Endothelial cell of umbilical vein (primary cell): Measurements from ENCODE around the gene ARMC3. TPM values are rescaled to one million over a fixed set of nuclear protein-coding genes. Genes with fewer than 3 reads are reported as not detected.

ENCODE experiments used
- BruUV-seq: library from RNA; stranded (reverse); fragments of 400-500 nt; replicated peaks from 2 replicates; lab custom pipeline; 2021; lab: Mats Ljungman, UMichigan
- CTCF ChIA-PET: fragments of 300-600, 350-600 bp; sonication (Branson Sonifier 250); formaldehyde crosslinking; loops from one replicate; lab custom pipeline; 2021; ENCODE audit warnings: antibody characterized with exemption, inconsistent platforms; lab: Charles Lee
- POLR2A ChIA-PET: fragments of 300-600, 350-600 bp; sonication (Branson Sonifier 250); formaldehyde crosslinking; loops from one replicate; lab custom pipeline; 2021; ENCODE audit warnings: antibody characterized with exemption, inconsistent platforms; lab: Charles Lee
- DNase-seq: peaks from one replicate; pipeline ENCODE4 v3.0.0-alpha.2; 2011; ENCODE audit warnings: low read depth, low spot score
- FAIRE-seq: peaks from 2 replicates; lab custom pipeline; 2011; peaks lifted over from hg19 to GRCh38; lab: Jason Lieb, UNC
- H2AFZ ChIP-seq: 2 replicates; pipeline ENCODE4 v1.6.0; 2012; ENCODE audit warnings: low read depth, low read length, control low read depth, inconsistent platforms
- H3K27ac ChIP-seq: 2 replicates; pipeline ENCODE4 v1.5.1; 2011; ENCODE audit warnings: low read depth, mild to moderate bottlenecking, control low read depth, low read length, moderate library complexity; ENCODE audit not compliant: insufficient read depth
- H3K27me3 ChIP-seq, 2 experiments: 2 replicates each; pipeline versions ENCODE4 v1.6.0 to v1.6.1; 2011; ENCODE audit warnings: low read length in 2 of 2, mixed read lengths in 1 of 2; ENCODE audit not compliant: control insufficient read depth in 2 of 2, insufficient read depth in 2 of 2
- H3K36me3 ChIP-seq, 2 experiments: 2 replicates in 1 of 2; 3 replicates in 1 of 2; pipeline ENCODE4 v1.5.1; 2011; ENCODE audit warnings: low read length in 2 of 2, mild to moderate bottlenecking in 1 of 2, moderate library complexity in 1 of 2; ENCODE audit not compliant: control insufficient read depth in 2 of 2, insufficient read depth in 2 of 2; ENCODE audit errors: extremely low read depth in 1 of 2
- H3K4me1 ChIP-seq: 3 replicates; pipeline ENCODE4 v1.5.1; 2011; ENCODE audit warnings: mild to moderate bottlenecking, low read length; ENCODE audit not compliant: control insufficient read depth, insufficient read depth; ENCODE audit errors: extremely low read depth
- H3K4me2 ChIP-seq: 2 replicates; pipeline ENCODE4 v1.6.1; 2011; ENCODE audit warnings: low read length, control low read depth, mixed read lengths; ENCODE audit not compliant: insufficient read depth
- H3K4me3 ChIP-seq, 3 experiments: fragments of 200-600 bp in 1 of 3; sonication (generic), shearing (Covaris generic) in 1 of 3; replicated peaks in 1 of 3; 2 replicates each; pipeline ENCODE4 v1.5.1; 2011 to 2016; ENCODE audit warnings: control low read depth in 3 of 3, low read length in 3 of 3, mild to moderate bottlenecking in 2 of 3, inconsistent platforms in 1 of 3, low read depth in 1 of 3, moderate library complexity in 1 of 3; ENCODE audit not compliant: insufficient read depth in 1 of 3
- H3K79me2 ChIP-seq: 2 replicates; pipeline ENCODE4 v1.6.0; 2012; ENCODE audit warnings: low read length, inconsistent platforms; ENCODE audit not compliant: control insufficient read depth, insufficient read depth
- H3K9ac ChIP-seq: replicated peaks from 2 replicates; pipeline ENCODE3; 2011; ENCODE audit warnings: low read length, control low read depth; ENCODE audit not compliant: insufficient read depth; ENCODE audit errors: extremely low read depth
- H3K9me1 ChIP-seq: replicated peaks from 3 replicates; pipeline ENCODE4 v1.6.0; 2011; ENCODE audit warnings: mild to moderate bottlenecking, low read length; ENCODE audit not compliant: control insufficient read depth, insufficient read depth; ENCODE audit errors: extremely low read depth
- H3K9me3 ChIP-seq: replicated peaks from 2 replicates; pipeline ENCODE4 v1.5.1; 2012; ENCODE audit warnings: low read length, inconsistent platforms; ENCODE audit not compliant: control insufficient read depth, insufficient read depth
- H4K20me1 ChIP-seq: replicated peaks from 2 replicates; pipeline ENCODE3; 2011; ENCODE audit warnings: mild to moderate bottlenecking, low read length; ENCODE audit not compliant: control insufficient read depth, insufficient read depth; ENCODE audit errors: extremely low read depth
- EZH2 ChIP-seq: IDR thresholded peaks from 2 replicates; pipeline ENCODE4 v1.6.1; 2012; ENCODE audit warnings: borderline replicate concordance, low read depth, mild to moderate bottlenecking, moderate library complexity, low read length, inconsistent platforms; ENCODE audit not compliant: severe bottlenecking
- FOS ChIP-seq: IDR thresholded peaks from 2 replicates; pipeline ENCODE4 v1.6.1; 2011; ENCODE audit warnings: mild to moderate bottlenecking, low read length, moderate library complexity, borderline replicate concordance; ENCODE audit not compliant: insufficient read depth
- GATA2 ChIP-seq: IDR thresholded peaks from 2 replicates; pipeline ENCODE4 v1.7.0; 2011; ENCODE audit warnings: low read depth, mild to moderate bottlenecking, moderate library complexity, mixed read lengths, low read length; ENCODE audit not compliant: insufficient read length, insufficient read depth
- JUN ChIP-seq: IDR thresholded peaks from 2 replicates; pipeline ENCODE4 v1.6.1; 2011; ENCODE audit warnings: borderline replicate concordance, low read depth; ENCODE audit not compliant: insufficient read length, insufficient read depth
- MYC ChIP-seq: IDR thresholded peaks from one replicate; pipeline ENCODE4 v1.6.1; 2011; ENCODE audit warnings: mild to moderate bottlenecking, low read depth, low read length
- POLR2A ChIP-seq: IDR thresholded peaks from 2 replicates; pipeline ENCODE4 v1.6.1; 2012; ENCODE audit warnings: low read depth, mild to moderate bottlenecking, control low read depth, low read length
- POLR2AphosphoS5 ChIP-seq: IDR thresholded peaks from 2 replicates; pipeline ENCODE4 v1.6.1; 2012; ENCODE audit warnings: low read depth, mild to moderate bottlenecking, control low read depth, low read length, moderate library complexity; ENCODE audit not compliant: insufficient read depth
- dilution Hi-C: fragments of 300-500 bp; cut with MboI; formaldehyde crosslinking; loops from one replicate; pipeline ENCODE4 v1.15.0; 2019; ENCODE audit warnings: low sequenced_read_pairs; ENCODE audit not compliant: extremely low pct_ligation_motif_present
- intact Hi-C: fragments of 100-400 bp; cut with micrococcal nuclease; formaldehyde crosslinking; loops from one replicate; pipeline ENCODE4 v1.10.0; 2022
- polyA plus RNA-seq, 4 experiments: library from polyadenylated mRNA; depleted of rRNA in 3 of 4; stranded (reverse) in 3 of 4; unstranded in 1 of 4; fragments of >200 nt; gene quantifications; 2 replicates each; pipeline versions ENCODE4 v1.2.1 to v1.2.3, GENCODE V29; 2011 to 2012; ENCODE audit warnings: missing spikeins in 1 of 4
- total RNA-seq: library from RNA; stranded (reverse); gene quantifications from 2 replicates; pipeline ENCODE4 v1.2.3, GENCODE V29; 2021
- TF ChIP-seq, protein P1 (sequence below), 2 donors: IDR thresholded peaks; 1 replicate in 1 of 2; 2 replicates in 1 of 2; pipeline ENCODE4 v1.5.1; 2011; ENCODE audit warnings: low read length in 2 of 2, mild to moderate bottlenecking in 2 of 2, moderate library complexity in 2 of 2, control low read depth in 1 of 2, inconsistent platforms in 1 of 2, low read depth in 1 of 2; ENCODE audit not compliant: insufficient read depth in 1 of 2; ENCODE audit errors: extremely low read depth in 1 of 2
- TF ChIP-seq, protein P2 (sequence below): IDR thresholded peaks from 2 replicates; pipeline ENCODE4 v1.6.1; 2011; ENCODE audit not compliant: insufficient read depth, insufficient read length

The ARMC3 gene
- total and polyA plus RNA-seq, 2 donors (not counting 3 experiments of a cell fraction or from before 2014, with no cell fraction given): not detected

DNA sequence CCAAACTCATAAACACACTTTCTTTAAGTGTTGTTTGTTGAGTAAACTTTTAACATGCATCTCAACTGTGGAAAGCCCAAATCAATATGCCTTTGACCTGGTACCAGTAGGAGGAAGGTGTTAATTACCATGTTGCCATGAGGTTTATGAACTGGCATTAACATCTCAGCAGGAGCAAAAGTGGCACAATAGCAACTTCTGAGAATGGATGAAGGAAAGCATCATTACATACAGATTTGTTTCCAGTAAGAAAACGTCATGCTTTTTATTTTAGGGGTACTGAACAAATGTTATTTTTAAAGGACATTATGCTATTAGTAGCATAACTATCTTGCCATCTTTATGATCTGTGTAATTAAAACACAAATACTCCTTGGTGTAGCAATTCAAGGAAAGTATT lies 51.1 kb downstream of the ARMC3 start:
- peaks cover 8 to 35% of the 10 kb centered on the region in 2 experiments for H3K27me3 ChIP-seq
- DNase-seq: no peak
- TF ChIP-seq GATA2 (no peak), POLR2A (no peak), FOS (no peak), MYC (no peak), JUN (no peak), EZH2 (no peak), POLR2AphosphoS5 (no peak)
- TF ChIP-seq, protein P1, sequence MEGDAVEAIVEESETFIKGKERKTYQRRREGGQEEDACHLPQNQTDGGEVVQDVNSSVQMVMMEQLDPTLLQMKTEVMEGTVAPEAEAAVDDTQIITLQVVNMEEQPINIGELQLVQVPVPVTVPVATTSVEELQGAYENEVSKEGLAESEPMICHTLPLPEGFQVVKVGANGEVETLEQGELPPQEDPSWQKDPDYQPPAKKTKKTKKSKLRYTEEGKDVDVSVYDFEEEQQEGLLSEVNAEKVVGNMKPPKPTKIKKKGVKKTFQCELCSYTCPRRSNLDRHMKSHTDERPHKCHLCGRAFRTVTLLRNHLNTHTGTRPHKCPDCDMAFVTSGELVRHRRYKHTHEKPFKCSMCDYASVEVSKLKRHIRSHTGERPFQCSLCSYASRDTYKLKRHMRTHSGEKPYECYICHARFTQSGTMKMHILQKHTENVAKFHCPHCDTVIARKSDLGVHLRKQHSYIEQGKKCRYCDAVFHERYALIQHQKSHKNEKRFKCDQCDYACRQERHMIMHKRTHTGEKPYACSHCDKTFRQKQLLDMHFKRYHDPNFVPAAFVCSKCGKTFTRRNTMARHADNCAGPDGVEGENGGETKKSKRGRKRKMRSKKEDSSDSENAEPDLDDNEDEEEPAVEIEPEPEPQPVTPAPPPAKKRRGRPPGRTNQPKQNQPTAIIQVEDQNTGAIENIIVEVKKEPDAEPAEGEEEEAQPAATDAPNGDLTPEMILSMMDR (IDR thresholded peaks at IDR 0.05; ENCODE audit: extremely low read depth in 1 of 2, insufficient read depth in 1 of 2, low read depth in 1 of 2, low read length in 2 of 2): no peak
- TF ChIP-seq, protein P2, sequence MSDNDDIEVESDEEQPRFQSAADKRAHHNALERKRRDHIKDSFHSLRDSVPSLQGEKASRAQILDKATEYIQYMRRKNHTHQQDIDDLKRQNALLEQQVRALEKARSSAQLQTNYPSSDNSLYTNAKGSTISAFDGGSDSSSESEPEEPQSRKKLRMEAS: no peak
- no peak overlapping the region for H2AFZ ChIP-seq
- FAIRE-seq: no peak
- H3K4me3 ChIP-seq: no peak overlapping the region
- H3K27ac ChIP-seq: no peak overlapping the region
- no peak overlapping the region for H3K4me2 ChIP-seq
- ChIA-PET POLR2A (no interaction called here), CTCF (interaction anchor here (2.1 kb wide), 1 partner anchor 10 kb away, joined by 7 read pairs; no protein-coding TSS in a partner anchor)
- H3K79me2 ChIP-seq: no peaks in the 10 kb centered on the region
- BruUV-seq: no TSS peak
- H3K9me3 ChIP-seq: no peaks in the 10 kb centered on the region
- dilution Hi-C loops (no loop called here), intact Hi-C loops (loop anchor here (10.0 kb wide), 1 partner anchor 174 kb away; no protein-coding TSS in a partner anchor)
- no peaks in the 10 kb centered on the region for H3K36me3 ChIP-seq
- no peak overlapping the region for H3K9ac ChIP-seq
- no peaks in the 10 kb centered on the region for H4K20me1 ChIP-seq
- H3K4me1 ChIP-seq: no peaks in the 10 kb centered on the region
- no peaks in the 10 kb centered on the region for H3K9me1 ChIP-seq
